Measurements from ENCODE around the gene KREMEN2.

The KREMEN2 gene

GRCh38 chr16:2964475-2965336 is 631 bp downstream of the KREMEN2 start:
- DNase-seq (ENCODE audit: low read depth in 3 of 3) = peak in 1 of 3 experiments; percentile 75

- DNase-seq (ENCODE audit: low read depth in 3 of 3) = no peak
These were observed 2.1 kb downstream of the KREMEN2 start for GRCh38 chr16:2966043-2966807.

DNA sequence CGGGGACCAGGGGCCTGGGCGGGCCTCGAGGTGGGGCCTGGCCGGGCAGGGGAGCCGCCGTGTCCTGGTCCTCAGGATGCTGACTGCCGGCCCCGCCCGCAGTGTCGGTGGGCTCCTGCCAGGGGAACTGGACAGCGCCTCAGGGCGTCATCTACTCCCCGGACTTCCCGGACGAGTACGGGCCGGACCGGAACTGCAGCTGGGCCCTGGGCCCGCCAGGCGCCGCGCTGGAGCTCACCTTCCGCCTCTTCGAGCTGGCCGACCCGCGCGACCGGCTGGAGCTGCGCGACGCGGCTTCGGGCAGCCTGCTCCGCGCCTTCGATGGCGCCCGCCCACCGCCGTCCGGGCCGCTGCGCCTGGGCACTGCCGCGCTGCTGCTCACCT is 2.7 kb downstream of the KREMEN2 start:
- no peak for DNase-seq (ENCODE audit: low read depth in 3 of 3)

DNA sequence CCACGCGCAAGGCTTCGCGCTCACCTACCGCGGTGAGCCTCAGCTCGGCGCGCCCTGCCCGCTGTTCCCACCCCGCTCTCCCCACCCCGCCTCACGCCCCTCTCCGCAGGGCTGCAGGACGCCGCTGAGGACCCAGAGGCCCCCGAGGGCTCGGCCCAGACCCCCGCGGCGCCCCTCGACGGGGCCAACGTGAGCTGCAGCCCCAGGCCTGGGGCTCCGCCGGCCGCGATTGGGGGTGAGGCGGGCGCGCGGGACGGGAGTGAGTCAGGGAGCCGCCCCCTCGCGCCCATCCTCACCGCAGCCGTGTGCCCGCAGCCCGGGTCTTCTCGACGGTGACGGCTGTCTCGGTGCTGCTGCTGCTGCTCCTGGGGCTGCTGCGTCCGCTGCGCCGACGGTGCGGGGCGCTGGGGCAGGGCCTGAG is 3.1 kb downstream of the KREMEN2 start:
- no peak for DNase-seq (ENCODE audit: low read depth in 3 of 3)

GRCh38 chr16:2967721-2968161 is 3.7 kb downstream of the KREMEN2 start:
- no peak for DNase-seq (ENCODE audit: low read depth in 3 of 3)

GRCh38 chr16:2968368-2968737 is 4.3 kb downstream of the KREMEN2 start:
- no peak for DNase-seq (ENCODE audit: low read depth in 3 of 3)

DNA sequence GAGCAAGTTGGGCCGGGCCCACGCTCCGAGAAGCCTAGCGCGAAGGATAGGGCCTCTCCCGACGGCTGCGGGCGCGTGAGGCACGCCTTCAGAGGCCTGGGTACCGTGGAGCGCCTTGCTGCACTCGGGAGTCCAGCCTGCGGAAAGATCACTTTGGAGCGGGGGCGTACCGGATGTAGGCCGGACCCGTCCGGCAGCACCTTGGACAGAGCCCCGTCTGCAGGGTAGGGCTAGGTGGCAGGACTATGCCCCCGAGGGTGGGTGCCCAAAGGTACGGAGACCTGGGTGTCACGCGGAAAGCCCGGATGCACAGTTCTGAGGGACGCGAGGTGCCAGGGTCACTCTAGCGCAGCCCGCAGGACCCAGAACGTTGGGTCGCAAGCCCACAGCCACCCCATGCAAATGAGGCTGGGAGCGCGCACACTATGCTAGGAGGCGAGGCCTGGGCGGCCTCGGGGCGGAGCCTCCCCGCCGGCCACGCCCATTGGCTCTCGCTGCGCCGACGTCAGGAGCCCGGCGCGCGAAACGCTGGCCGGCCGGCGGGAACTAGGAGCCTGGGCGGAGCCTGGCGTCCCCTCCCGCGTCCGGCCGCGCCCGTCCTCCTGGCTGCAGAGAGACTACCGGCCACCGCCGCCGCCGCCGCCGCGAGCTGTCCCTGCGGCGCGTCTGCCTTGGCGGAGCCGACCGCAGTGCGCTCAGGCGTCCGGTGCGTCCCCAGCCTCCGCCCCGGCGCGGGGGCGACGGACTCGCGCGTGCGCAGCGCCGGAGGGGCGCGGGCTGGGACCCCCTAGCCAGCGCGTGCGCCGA is 4.9 kb downstream of the KREMEN2 start, which contains the start of gene PAQR4:
PAQR4 (plus strand) TSS at position 611 of the 807 bp plus-strand sequence. CDS start 327 bp downstream, outside the sequence.
- DNase-seq (ENCODE audit: low read depth in 3 of 3) = peak; percentile 56 to 86 (median 64)

DNA sequence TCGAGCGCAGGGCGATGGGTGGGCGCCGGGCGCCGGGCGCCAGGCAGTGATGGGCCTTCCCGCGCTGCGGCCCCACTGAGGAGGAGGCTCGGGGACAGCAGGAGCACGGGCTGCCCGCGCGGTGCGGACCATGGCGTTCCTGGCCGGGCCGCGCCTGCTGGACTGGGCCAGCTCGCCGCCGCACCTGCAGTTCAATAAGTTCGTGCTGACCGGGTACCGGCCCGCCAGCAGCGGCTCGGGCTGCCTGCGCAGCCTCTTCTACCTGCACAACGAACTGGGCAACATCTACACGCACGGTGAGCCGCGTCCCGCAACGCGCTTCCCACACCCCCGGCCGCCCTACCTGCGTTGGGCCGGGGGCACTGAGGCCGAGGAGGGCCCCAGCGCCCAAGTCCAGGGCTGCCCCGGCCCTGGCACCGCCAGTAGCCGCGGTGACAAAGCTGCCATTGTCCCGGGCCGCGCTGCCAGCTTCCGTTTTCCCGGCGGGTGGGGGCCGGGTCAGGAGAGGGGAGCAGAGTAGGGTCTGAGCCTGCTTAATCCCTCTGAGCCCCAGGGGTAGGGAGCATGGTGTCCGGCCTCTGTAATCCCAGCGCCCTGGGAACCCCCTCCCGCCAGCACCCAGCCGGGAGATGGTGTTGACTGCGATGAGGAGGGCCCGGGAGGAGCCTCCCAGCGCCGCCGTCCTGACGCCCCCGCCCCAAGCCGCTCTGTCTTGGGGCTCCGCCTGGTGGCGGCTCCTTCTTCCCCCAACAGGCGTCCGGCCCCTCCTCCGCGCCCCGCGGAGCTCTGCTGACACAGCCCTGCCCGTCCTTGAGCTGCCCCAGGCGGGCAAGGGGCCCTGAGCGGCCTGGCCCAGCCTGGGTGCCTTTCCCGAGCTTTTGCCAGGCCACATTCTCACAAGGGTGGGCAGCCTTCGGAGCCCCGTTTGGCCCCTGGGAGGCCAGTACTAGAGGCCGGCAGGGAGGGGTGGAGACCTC is 5.8 kb downstream of the KREMEN2 start:
- DNase-seq (ENCODE audit: low read depth in 3 of 3) = peak; percentile 41 to 86 (median 55)

- no peak for DNase-seq (ENCODE audit: low read depth in 3 of 3)
These were observed 6.5 kb downstream of the KREMEN2 start for GRCh38 chr16:2970563-2970962.

DNA sequence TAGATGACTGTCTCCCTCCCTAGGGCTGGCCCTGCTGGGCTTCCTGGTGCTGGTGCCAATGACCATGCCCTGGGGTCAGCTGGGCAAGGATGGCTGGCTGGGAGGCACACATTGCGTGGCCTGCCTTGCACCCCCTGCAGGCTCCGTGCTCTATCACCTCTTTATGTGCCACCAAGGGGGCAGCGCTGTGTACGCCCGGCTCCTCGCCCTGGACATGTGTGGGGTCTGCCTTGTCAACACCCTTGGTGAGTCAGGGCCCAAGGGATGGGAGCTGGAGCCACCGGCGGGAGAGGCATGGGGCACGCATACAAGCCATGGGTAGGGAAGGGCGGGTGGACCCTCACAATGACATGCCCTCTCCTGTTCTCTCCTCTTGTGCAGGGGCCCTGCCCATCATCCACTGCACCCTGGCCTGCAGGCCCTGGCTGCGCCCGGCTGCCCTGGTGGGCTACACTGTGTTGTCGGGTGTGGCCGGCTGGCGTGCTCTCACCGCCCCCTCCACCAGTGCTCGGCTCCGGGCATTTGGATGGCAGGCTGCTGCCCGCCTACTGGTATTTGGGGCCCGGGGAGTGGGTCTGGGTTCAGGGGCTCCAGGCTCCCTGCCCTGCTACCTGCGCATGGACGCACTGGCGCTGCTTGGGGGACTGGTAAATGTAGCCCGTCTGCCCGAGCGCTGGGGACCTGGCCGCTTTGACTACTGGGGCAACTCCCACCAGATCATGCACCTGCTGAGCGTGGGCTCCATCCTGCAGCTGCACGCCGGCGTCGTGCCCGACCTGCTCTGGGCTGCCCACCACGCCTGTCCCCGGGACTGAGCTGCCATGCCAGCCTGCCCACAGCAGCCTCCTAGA is 7.3 kb downstream of the KREMEN2 start:
- DNase-seq (ENCODE audit: low read depth in 3 of 3) = no peak

DNA sequence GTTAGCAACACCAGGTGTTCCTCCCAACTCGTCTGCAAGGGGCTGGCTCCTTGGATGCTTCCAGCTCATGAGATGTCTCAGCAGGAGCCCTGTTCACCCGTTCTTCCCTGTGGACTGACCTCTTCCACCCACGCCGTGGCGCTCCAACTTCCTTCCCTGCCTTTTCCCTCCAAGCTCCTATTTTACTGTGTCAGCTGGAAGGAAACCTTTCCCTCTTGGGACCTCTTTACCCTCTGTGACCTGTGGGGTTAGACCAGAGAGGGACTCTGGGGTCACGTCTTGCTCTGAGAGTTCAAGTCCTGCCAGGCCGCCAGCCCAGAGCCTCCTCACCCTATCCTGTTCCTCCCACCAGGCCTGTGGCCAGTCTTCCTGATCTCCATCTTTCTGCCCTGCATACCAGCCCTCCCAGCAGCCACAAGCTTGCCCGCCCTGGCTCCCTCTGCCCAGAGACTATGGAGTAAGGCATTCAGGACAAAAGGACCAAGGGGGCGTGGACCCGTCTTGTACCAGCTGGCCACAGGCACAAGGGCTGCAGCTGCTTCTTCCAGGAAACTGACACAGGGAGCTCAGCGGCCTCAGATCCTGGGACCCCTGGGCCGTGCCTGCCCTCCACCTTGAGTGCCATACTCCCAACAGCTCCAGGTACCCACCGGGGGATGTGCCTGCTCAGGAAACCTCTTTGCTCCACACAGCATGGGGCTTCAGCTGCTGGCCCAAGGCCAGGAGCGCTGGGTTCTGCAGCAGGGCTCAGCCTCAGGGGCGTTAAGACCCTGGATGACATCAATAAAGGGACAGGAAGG is 8.1 kb downstream of the KREMEN2 start:
- no peak for DNase-seq (ENCODE audit: low read depth in 3 of 3)

DNA sequence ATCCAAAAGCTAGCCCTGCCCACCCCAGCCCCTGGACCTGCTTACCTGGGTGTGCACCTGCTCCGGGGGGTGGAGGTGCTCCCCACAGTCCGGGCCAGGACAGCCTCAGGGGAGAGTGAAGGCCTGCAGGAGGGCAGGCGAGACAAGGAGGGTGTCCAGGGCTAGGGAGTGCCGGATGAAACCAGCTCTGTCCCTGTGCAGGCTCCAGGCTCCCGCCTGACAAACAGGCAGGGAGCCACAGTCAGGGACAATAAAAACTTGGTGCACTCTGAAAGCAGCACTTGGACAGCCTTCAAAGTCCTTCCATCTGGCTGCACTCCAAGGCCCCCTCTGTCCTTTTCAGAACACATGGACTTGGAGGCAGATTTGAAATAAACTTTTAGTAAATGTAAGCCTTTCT is 9.0 kb downstream of the KREMEN2 start:
- no peak for DNase-seq (ENCODE audit: low read depth in 3 of 3)

DNA sequence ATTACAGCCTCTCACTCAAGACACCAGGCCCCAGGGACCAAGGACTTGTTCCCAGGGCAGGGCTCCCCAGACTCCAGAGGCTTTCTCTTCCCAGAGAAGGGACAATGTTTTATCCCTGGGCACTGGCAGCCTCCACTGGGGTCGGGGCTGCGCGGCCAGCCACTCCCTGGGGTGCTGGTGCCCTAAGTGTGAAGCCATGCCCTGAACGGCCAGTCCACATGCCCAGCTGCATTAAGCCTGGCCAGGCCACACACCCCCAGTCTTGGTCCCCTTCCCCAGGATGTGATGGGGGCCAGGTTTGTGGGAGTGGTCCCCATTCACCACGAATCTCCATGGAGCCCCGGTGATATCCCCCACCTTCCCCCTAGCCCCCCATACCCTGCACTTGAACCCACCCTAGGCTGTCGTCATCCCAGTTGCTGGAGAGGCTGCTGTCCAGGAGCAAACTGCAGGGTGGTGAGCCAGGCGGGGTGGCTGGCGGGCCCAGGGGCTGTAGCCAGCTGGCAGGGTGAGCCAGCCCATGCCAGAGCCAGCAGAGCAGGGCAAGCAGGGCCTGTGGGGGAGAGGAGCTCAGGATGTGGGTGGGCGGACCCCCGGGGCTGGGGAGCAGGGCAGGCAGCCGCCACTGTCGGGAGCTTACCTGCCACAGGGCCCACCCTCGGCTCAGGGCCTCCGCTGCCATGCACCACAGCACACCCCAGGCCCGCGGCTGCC is 9.7 kb downstream of the KREMEN2 start:
- DNase-seq (ENCODE audit: low read depth in 3 of 3) = no peak

- DNase-seq (ENCODE audit: low read depth in 3 of 3) = no peak
These were observed 10.4 kb downstream of the KREMEN2 start for GRCh38 chr16:2974319-2975056.

DNA sequence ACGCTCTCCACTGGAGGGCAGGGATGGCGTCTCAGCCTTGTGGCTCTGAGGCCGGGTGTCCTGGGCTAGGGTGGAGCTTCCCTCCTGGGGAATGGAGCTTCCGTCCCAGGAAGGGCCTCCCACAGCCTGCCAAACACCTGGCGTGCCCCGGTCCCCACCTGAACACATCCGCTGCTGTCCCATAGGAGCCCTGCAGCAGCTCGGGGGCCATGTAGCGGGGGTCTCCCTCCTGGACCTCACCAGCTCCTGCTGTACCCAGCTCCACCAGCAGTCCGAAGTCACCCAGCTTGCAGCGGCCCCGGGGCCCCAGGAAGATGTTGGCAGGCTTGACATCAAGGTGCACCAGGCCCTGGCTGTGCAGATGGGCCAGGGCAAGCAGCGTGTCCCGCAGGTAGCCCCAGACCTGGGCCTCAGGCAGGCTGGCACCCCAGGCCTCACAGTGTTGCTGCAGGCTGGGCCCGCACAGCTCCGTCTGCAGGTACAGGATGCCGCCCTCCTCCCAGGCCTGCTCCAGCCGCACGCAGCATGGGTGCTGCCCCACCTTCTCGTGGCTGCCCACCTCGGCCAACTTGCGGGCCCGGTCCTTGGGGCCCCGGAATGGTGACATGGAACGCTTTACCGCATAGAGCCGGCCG is 11.2 kb downstream of the KREMEN2 start:
- DNase-seq (ENCODE audit: low read depth in 3 of 3) = no peak

GRCh38 chr16:2976201-2976600 is 12.1 kb downstream of the KREMEN2 start:
- no peak for DNase-seq (ENCODE audit: low read depth in 3 of 3)

DNA sequence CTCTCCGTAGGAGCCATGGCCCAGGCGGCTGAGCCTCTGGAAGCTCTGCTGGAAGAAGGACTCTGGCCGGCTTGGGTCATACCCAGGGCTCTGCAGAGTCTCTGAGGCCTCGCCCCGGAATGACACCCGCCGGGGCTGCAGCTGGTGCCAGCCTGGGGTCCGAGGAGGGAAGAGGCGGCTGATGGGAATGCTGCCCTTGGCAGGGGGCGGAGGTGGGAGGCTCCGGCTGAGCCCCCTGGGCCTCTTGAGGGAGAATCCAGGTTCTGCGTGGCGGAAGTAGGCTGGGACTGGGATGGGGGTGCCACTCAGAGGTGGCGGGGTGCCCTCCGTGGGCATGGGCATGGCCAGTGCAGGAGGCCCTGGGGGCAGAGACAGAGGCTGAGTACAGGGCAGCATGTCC is 12.6 kb downstream of the KREMEN2 start:
- no peak for DNase-seq (ENCODE audit: low read depth in 3 of 3)

All from stimulated activated CD4-positive, alpha-beta T cell treated with anti-CD3 and anti-CD28 coated beads, TNF-alpha, amount 100 ng/mL, for 24 hours (primary cell).